K562 (cell line): ENCODE data around the gene SLC3A2. TPM values are rescaled to one million over a fixed set of nuclear protein-coding genes. Genes with fewer than 3 reads are reported as not detected.

Source experiments
- BRD4 ChIP-seq: fragments of 200-600 bp; sonication (generic); IDR thresholded peaks from 2 replicates; pipeline ENCODE4 v1.6.1; 2017; ENCODE audit warnings: inconsistent platforms
- ELF1 ChIP-seq: fragments of 200-800 bp; sonication (Bioruptor generic); IDR thresholded peaks from 2 replicates; pipeline ENCODE4 v1.6.1; 2016; ENCODE audit warnings: missing genetic modification characterization, missing compliant biosample characterization
- EP400 ChIP-seq: fragments of 450-650 bp; IDR thresholded peaks from 2 replicates; pipeline ENCODE4 v1.6.1; 2017; ENCODE audit warnings: antibody characterized with exemption, mild to moderate bottlenecking, moderate library complexity
- ESRRB ChIP-seq: fragments of 250-450 bp; sonication (Bioruptor Pico); IDR thresholded peaks from 2 replicates; pipeline ENCODE4 v1.5.0; 2020; ENCODE audit warnings: mild to moderate bottlenecking, moderate library complexity, borderline replicate concordance
- ETS2 ChIP-seq: IDR thresholded peaks from 2 replicates; pipeline ENCODE4 v1.6.1; 2016; ENCODE audit warnings: borderline replicate concordance, missing genetic modification characterization, mild to moderate bottlenecking, moderate library complexity, missing compliant biosample characterization; ENCODE audit not compliant: poor library complexity, severe bottlenecking
- HCFC1 ChIP-seq: IDR thresholded peaks from 2 replicates; pipeline ENCODE4 v1.6.1; 2012; ENCODE audit warnings: low read depth, low read length, improper control_type of control experiment
- PTBP1 ChIP-seq: fragments of 200-400 bp; formaldehyde crosslinking; IDR thresholded peaks from 2 replicates; pipeline ENCODE4 v1.6.1; 2017; ENCODE audit warnings: low read depth, low read length
- SPI1 ChIP-seq: IDR thresholded peaks from 2 replicates; pipeline ENCODE4 v1.6.1; 2011; ENCODE audit warnings: low read depth, low read length, control low read depth, borderline replicate concordance
- SRF ChIP-seq, 2 experiments: fragments of 250-450, 450-650 bp in 1 of 2; sonication (Bioruptor Pico) in 1 of 2; sonication (generic) in 1 of 2; formaldehyde crosslinking; IDR thresholded peaks; 2 replicates each; pipeline versions ENCODE4 v1.5.0 to v1.5.1; 2020 to 2022; ENCODE audit warnings: mild to moderate bottlenecking in 1 of 2, missing genetic modification reagents in 1 of 2
- TBL1XR1 ChIP-seq, 2 experiments: IDR thresholded peaks; 2 replicates each; pipeline ENCODE4 v1.6.1; 2012; ENCODE audit warnings: improper control_type of control experiment in 2 of 2, low read length in 2 of 2, mild to moderate bottlenecking in 1 of 2
- ZBTB26 ChIP-seq: fragments of 450-650 bp; formaldehyde crosslinking; IDR thresholded peaks from 2 replicates; pipeline ENCODE4 v1.4.0; 2022; ENCODE audit warnings: missing genetic modification characterization
- ZBTB40 ChIP-seq, 2 experiments: fragments of 450-650 bp in 1 of 2; sonication (generic) in 1 of 2; formaldehyde crosslinking in 1 of 2; IDR thresholded peaks; 2 replicates each; pipeline versions ENCODE4 v1.7.1 to v1.9.0; 2016 to 2022; ENCODE audit warnings: inconsistent platforms in 1 of 2, mild to moderate bottlenecking in 1 of 2, missing genetic modification reagents in 1 of 2
- ZNF3 ChIP-seq: fragments of 250-450 bp; sonication (Bioruptor Pico); IDR thresholded peaks from 2 replicates; pipeline ENCODE4 v1.5.0; 2021; ENCODE audit warnings: mild to moderate bottlenecking, moderate library complexity
- ZNF384 ChIP-seq: IDR thresholded peaks from 2 replicates; pipeline ENCODE4 v1.6.1; 2012; ENCODE audit warnings: low read depth, low read length, improper control_type of control experiment
- ZNF395 ChIP-seq: fragments of 200-800 bp; sonication (Bioruptor generic); IDR thresholded peaks from 2 replicates; pipeline ENCODE4 v1.6.1; 2017; ENCODE audit warnings: missing genetic modification characterization, missing compliant biosample characterization
- ZNF408 ChIP-seq: fragments of 250-450 bp; sonication (Bioruptor Pico); IDR thresholded peaks from 2 replicates; pipeline ENCODE4 v1.4.0; 2020; ENCODE audit warnings: low read depth, mild to moderate bottlenecking, moderate library complexity
- ZNF77 ChIP-seq: fragments of 250-450 bp; sonication (Bioruptor Pico); IDR thresholded peaks from 2 replicates; pipeline ENCODE4 v1.5.0; 2020
- polyA plus RNA-seq, 8 experiments: library from polyadenylated mRNA; depleted of rRNA in 4 of 8; stranded (reverse) in 5 of 8; unstranded in 3 of 8; fragments of >200 nt; fragmentation: Nextera tagmentation in 2 of 8; fragmentation: Illumina TruSeq in 1 of 8; extraction: Ambion mirVana in 2 of 8; extraction: Trizol in 1 of 8; gene quantifications; 2 replicates each; pipeline versions ENCODE4 v1.2.1 to v1.2.3, GENCODE V29; 2011 to 2014; ENCODE audit warnings: inconsistent platforms in 1 of 8, missing spikeins in 1 of 8
- total RNA-seq, 7 experiments: library from RNA; depleted of rRNA in 6 of 7; stranded (reverse); fragments of >200 nt in 6 of 7; fragmentation: Illumina TruSeq in 2 of 7; extraction: Trizol in 2 of 7; gene quantifications; 2 replicates each; pipeline versions ENCODE4 v1.2.1 to v1.2.3, GENCODE V29; 2011 to 2021; ENCODE audit warnings: low replicate concordance in 1 of 7

The SLC3A2 gene
- total and polyA plus RNA-seq, 9 of the 15 experiments (the other 6 are each of a cell fraction or from before 2014, with no cell fraction given), result 20.0 to 296 (median 214) TPM

GRCh38 chr11:62857541-62857982 lies 23.1 kb upstream of the SLC3A2 start (continued):
- peak; percentile 9; the same call in 1 of the 2 replicates for TF ChIP-seq ZBTB40 (IDR thresholded peaks at IDR 0.05)
- no peak for TF ChIP-seq ZBTB40 (CRISPR knock-in tag; IDR thresholded peaks at IDR 0.05)
- TF ChIP-seq ESRRB (CRISPR knock-in tag), result no peak
- peak; percentile 80 for TF ChIP-seq SPI1
- TF ChIP-seq EP400, result no peak
- TF ChIP-seq SRF (CRISPR knock-in tag; IDR thresholded peaks at IDR 0.05), result no peak
- TF ChIP-seq ZNF408, result no peak
- 0 out of 4 replicates have a peak, but pooled peaks of 1 of the 2 experiments have one; percentile 14 for TF ChIP-seq TBL1XR1 (IDR thresholded peaks at IDR 0.05; ENCODE audit: low read length in 2 of 2)
- no peak for TF ChIP-seq ZNF77 (CRISPR knock-in tag)
- TF ChIP-seq ZNF3, result no peak
- TF ChIP-seq ZNF395 (CRISPR knock-in tag), result 0 out of 2 replicates have a peak, but pooled peaks have one; percentile 23
- TF ChIP-seq BRD4, result no peak
- peak; percentile 64 for TF ChIP-seq ZNF384
- TF ChIP-seq PTBP1, result no peak
- TF ChIP-seq ELF1 (tag), result no peak
- no peak for TF ChIP-seq HCFC1
- TF ChIP-seq ZBTB26 (CRISPR knock-in tag), result no peak
- no peak for TF ChIP-seq ETS2 (tag)
